Upper lobe of left lung (tissue), 4 donors: ENCODE measurements around the gene NAGLU.
A peak's percentile ranks its signal among the peaks of the same experiment; 100 is the strongest.

Experiments
- CTCF ChIP-seq, 6 experiments: fragments of 450-650 bp in 4 of 6; fragments of 200-600 bp in 2 of 6; sonication (generic) in 2 of 6; IDR thresholded peaks; one replicate each; pipeline ENCODE4 v1.5.1; 2016 to 2019; ENCODE audit warnings: antibody characterized with exemption in 6 of 6
- EP300 ChIP-seq, 4 donors: sonication (generic); formaldehyde crosslinking; IDR thresholded peaks; one replicate each; pipeline ENCODE4 v1.5.1; 2017; ENCODE audit warnings: antibody characterized with exemption in 4 of 4, control low read depth in 2 of 4
- POLR2A ChIP-seq, 4 donors: fragments of 450-650 bp; IDR thresholded peaks; one replicate each; pipeline ENCODE4 v1.5.1; 2016 to 2017; ENCODE audit warnings: antibody characterized with exemption in 4 of 4, mild to moderate bottlenecking in 2 of 4
- POLR2AphosphoS5 ChIP-seq, 2 donors: sonication (generic); formaldehyde crosslinking; IDR thresholded peaks; one replicate each; pipeline ENCODE4 v1.5.1; 2017; ENCODE audit warnings: antibody characterized with exemption in 2 of 2

DNA sequence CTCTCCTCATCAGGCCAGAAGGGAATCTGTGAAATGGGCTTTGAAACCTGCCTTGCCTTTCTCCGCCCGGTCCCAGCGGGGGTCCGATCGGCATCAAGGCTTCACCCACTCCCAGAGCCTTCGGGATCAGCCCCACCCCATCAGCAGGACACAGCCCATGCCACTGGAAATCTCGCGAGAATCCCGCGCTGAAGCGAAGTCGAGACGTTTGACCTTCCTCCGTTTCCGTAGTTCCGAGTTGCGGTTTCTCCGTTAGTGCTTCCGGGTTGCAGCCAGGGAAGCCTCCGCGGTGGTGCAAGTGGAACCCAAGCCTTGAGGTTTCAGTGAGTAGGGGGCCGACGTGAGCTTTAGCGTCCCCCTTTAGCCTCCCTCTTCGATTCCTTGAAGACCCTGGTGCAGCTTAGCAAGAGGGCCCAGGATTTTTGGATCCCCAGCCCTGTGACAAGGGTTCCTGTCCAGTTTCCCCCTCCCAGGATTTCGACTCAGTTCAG, 25.9 kb downstream of the NAGLU start, which contains the start of gene COASY:
- TF ChIP-seq CTCF (IDR thresholded peaks at IDR 0.05) (no peak), POLR2AphosphoS5 (IDR thresholded peaks at IDR 0.05) (peak; percentile 97 to 98), POLR2A (IDR thresholded peaks at IDR 0.05) (peak in 3 of 4 donors; percentile 38 to 75 (median 41)), EP300 (IDR thresholded peaks at IDR 0.05) (peak in 1 of 4 donors; percentile 86)
